Ammon's horn (tissue), 1 donor: ENCODE results near the gene RBX1.
"Not testable (repeated sequence)": the region's sequence is repeated elsewhere in the genome, so short reads cannot be mapped to it uniquely, and the experiment has no call there.

Source experiments
- DNase-seq: peaks from one replicate; pipeline ENCODE4 v3.0.0-alpha.2; 2016; ENCODE audit warnings: low spot score

Gene RBX1

DNA sequence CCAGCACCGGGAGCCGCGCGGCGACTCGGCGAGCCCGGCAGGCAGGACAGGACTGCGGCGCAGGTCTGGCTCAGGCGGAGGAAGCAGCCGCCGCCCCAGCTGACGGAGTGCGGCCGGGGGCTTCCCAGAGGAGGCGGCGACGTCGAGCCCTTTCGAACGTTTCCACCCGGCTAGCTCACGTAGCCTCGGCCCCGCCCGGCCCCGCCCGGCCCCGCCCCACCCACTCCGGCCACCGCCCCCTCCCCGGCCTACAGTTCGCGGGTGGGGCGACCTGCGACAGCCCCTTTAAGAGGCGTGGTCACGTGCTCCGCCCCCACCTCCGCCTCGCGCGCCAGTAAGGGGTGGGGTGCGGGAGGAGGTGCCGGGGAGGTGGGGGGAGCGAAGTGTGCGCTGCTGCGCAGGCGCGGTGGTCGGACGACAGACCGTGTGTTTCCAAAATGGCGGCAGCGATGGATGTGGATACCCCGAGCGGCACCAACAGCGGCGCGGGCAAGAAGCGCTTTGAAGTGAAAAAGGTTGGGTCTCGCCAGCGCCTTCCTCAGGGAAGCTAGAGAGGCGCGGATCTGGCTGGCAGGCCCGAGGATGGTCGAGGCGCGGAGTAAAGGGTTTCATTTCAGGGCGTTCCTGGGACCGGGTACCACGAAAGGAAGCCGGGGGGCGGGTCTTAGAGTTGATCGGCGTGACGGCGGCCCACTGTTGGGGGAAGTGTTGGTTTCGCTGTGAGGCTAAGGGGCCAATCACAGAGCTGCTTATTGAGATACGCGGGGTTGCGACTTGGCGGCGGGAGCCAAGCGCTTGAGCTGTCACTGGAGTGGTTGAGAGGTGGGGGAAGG lies at the start of gene RBX1:
RBX1 (plus strand) TSS at position 417 of the 833 bp plus-strand sequence; CDS start at position 438, 21 bp downstream.
- DNase-seq, result peak; percentile 99

DNA sequence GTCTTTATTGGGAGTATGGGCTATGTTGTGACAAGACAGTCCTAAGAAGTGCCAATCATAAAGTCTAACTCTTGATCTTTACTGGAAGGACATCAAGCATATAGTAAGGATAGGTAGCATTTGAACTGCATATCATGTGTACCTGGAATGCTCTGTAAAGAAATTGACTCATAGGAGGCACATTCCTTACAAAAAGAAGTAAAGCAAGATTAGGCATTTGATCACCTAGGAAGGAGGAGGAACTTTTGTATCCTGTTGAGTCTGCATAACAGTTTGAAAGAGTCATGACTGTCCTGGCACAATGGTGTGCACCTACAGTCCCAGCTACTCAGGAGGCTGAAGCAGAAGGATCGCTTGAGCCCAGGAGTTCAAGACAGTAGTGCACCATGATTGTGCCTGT lies 47.1 kb upstream of the RBX1 start:
- DNase-seq, result no peak

DNA sequence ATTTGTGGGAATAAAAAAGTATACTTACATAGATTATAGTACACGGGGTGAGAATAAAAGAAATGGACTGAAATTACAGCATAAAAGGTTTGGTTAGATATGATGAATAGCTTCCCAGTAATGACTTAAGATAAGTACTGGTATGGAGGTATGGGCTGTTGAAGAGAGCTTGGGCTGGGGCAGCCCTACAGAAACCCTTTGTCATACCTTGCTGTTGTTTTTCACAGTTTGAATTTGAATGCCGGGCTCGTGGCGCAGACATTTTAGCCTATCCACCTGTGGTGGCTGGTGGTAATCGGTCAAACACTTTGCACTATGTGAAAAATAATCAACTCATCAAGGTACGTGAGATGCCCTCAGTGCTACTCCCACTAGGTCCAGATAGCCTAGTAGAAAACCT lies 42.3 kb upstream of the RBX1 start:
- DNase-seq, result no peak

DNA sequence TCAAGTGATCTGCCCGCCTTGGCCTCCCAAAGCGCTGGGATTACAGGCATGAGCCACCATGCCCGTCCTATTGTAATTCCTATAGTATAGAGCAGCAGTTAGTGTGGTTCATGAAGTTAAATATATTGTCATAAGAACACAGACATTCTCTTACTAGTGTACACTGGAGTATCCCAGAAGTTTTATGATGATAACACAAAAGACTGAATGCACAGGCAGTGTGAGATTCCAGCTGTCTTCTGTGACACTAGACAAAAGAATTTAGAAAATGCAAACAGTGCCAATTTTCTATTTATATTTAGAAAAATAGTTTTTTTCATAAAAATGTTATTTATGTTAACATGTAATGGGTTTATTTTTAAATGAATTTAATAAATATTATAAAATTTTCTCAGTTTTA lies 39.4 kb upstream of the RBX1 start:
- no peak for DNase-seq

DNA sequence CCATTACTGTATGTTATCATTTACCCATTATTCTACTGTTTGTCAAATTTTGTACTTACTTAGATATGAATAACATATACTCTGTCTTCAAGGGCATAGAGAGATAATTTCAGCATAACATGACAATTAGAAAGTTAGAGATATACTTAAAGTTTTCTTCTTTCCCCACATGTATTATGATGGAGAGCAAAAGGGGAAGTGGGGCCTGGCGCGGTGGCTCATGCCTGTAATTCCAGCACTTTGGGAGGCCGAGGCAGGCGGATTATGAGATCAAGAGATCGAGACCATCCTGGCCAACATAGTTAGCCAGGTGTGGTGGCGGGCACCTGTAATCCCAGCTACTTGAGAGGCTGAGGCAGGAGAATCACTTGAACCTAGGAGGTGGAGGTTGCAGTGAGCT lies 38.2 kb upstream of the RBX1 start:
- DNase-seq, result not testable (repeated sequence)

DNA sequence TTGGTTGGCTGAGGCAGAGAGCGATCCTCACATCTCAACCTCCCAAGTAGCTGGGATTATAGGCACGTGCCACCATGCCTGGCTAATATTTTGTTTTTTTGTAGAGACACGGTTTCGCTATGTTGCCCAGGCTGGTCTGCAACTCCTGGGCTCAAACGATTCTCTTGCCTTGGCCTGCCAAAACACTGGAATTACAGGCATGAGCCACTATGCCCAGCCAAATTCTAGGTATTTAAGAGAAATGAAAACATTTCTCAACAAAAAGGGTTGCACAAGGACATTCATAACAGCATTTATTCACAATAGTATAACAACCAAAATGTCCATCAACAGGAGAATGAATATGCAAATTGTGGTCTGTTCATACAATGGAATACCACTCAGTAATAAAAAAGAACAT lies 31.7 kb upstream of the RBX1 start:
- DNase-seq, result no peak

DNA sequence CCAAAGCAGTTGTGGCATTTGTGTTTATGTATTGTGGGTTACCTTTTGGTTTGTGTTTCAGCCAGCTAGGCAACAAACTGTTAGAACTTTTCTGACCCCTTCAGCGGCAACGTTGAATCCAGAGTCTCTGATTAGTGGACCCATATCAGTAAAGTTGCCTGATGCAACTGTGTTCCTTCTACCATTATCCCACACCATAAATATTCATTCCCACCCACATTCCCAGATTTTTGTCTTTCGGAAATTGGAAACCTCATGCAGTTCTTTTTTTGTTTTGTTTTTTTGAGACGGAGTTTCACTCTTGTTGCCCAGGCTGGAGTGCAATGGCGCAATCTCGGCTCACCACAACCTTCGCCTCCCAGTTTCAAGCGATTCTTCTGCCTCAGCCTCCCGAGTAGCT lies 30.7 kb upstream of the RBX1 start:
- DNase-seq, result no peak

DNA sequence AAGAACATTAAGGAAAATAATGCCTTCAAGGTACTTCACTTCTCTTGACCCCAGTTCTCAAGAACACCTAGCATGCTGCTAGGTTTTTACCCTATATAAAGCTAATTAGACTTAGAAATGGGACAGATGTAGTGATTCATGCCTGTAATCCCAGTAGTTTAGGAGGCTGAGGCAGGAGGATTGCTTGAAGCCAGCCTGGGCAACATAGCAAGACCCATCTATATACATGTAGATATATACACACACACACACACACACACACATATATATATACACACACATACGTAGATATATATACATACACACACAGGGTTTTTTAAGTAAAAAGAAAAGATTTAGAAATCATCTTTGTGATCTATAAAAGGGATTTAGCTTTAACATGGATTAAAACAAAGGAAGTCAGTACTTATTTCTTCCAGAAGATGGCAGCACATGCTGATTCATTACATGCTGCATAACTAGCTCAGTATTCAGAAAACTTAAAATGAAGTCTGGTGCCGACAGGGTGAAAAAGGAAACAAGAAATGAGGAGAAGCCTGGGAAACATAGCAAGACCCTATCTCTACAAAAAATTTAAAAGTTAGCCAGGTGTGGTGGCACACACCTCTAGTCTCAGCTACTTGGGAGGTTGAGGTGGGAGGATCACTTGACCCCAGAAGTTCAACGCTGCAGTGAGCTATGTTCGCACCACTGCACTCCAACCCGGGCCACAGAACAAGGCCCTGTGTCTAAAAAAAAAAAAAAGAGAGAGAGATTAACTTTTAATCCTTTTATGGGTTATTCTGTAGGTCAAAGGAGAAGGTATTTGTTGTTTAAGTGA lies 28.5 kb upstream of the RBX1 start:
- DNase-seq, result peak; percentile 76

DNA sequence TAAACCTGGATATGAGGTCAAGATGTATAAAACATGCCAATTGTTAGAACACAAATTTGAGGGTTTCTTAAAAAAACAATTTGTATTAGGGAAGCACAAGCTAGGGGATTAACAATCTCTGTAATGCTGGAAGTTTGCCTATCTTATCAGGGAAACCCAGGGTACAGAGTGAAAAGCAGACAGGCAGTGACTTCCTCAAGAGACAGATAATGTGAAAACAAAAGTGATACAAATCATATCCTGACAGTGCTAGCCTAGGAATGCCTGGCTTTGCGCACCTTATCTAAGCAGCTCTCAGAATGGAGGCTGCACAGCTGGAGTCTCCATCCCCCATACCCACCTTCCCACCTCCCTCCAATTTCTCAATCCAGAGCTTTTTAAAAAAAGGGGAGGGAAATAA lies 22.5 kb upstream of the RBX1 start:
- no peak for DNase-seq

DNA sequence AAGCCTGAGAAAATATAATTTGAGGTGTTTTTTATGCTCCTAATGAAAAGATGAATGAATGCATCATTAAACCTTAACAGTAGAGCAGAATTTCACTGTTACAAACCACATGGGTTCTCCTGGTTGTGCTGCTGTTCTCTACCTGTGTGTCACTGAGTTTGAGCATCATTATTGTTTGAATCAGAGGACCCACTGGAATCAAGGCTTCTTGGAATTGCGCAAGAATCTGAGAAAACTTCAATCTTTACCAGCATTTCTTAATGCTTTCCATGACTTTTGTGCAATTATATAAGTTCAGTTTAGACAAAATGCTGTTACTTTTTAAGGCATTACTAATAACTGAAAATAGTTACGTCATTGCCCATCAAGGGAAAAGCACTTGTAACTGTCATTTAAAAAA lies 18.8 kb upstream of the RBX1 start:
- no peak for DNase-seq

DNA sequence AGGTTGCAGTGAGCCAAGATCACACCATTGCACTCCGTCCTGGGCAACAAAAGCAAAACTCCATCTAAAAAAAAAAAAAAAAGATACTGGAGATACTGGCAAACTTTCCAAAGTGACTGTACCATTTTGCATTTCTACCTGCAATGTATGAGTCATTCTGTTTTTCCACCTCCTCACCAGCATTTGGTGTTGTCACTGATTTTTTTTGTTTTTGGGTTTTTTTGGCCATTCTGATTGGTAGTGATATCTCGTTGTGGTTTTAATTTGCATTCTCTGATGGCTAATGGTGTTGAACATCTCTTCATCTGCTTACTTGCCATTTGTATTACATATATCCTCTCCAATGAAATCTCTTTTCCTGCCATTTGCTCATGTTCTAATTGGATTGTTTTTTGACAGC lies 12.0 kb upstream of the RBX1 start:
- DNase-seq, result no peak

DNA sequence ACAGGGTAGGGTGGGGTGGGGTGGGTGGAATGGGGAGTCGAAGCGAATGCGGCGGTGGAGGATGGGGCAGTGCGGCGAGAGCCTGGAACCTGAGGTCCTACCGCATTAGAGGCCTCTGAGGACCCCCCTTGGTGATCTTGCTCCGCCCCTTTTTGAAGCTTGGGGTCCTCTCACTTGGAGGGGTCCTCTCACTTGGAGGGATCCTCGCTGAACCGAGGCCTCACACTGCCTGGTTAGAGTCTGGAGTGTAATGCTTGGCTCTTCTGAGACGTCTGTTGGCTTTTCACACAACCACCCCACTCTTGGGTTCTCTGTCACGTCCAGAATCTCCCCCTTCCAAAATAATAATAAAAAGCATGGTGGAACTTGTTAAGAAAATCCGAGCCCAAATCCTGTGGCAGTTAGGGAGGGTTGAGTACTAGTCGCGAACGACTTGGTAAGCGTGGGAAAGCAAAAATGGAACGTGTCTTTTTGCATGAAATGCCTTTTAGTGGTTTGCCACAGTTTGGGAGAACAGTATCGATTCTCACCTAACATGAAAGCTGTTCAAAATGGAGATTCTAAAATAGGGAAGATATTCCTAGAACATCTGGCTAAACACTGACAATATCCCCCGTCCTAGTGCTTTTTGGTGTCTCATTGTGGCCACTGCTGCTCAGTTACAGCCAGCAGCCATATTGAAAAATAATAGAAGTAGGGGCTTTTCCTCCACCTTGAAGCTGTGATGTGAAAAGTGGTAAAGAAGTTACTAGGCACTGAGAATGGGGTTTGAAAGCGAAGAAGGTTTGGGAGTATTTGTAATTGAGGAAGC lies 822 bp downstream of the RBX1 start:
- DNase-seq, result peak; percentile 10

DNA sequence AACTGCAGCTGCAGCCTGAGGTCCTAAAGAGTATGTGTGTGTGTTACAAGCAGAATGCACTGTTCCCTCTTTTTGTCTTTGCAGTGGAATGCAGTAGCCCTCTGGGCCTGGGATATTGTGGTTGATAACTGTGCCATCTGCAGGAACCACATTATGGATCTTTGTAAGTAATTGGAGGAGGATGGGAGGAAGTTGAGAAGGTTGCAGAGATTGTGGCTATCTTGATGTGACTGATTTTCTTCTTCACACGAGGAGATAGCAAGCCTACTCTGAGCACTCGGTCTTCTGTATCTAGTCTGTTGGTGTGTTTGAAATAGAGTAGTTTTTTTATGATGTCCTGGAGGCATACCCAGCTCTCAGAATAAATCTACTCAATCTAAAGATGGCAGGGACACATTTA lies 2.3 kb downstream of the RBX1 start:
- no peak for DNase-seq

DNA sequence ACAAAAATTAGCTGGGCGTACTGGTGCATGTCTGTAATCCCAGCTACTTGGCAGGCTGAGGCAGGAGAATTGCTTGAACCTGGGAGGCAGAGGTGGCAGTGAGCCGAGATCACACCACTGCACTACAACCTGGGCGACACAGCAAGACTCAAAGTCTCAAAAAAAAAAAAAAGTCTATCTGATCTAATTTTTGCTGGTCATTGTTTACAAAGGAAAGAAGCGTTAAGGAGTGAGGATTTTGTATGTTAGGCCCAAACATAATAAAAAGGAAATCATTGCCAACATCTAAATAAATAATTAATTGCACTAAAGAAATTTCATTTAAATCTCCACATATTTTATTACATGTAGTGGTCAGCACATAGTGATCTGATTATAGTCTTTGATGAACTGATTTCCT lies 2.9 kb downstream of the RBX1 start:
- DNase-seq, result no peak

DNA sequence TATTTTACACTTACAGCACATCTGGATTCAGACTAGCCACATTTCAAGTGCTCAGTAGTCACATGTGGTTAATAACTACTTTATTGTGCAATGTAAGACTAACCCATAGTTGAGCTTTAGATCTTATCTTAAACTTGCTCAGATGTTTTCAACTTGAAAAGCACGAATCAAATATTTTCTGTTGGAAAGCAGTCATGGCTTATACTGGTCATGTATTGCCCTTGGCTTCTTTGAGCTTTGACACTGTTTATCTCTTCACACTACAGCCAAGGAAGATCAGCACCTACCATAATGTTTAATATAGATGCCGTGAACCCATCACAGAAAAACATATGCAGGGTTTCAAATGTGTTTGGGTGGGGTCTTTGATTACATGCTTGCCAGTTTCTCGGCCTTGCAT lies 4.4 kb downstream of the RBX1 start:
- no peak for DNase-seq

DNA sequence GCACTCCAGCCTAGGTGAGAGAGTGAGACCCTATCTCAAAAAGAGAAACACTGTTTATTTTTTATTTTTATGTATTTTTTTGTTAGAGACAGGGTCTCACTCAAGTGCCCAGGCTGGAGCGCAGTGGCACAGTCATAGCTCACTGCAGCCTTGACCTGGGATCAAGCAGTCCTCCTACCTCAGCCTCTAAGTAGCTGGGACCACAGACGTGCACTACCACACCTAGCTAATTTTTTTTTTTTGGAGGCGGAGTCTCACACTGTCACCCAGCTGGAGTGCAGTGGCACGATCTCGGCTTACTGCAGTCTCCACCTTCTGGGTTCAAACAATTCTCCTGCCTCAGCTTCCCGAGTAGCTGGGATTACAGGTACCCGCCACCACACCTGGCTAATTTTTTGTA lies 6.4 kb downstream of the RBX1 start:
- no peak for DNase-seq

DNA sequence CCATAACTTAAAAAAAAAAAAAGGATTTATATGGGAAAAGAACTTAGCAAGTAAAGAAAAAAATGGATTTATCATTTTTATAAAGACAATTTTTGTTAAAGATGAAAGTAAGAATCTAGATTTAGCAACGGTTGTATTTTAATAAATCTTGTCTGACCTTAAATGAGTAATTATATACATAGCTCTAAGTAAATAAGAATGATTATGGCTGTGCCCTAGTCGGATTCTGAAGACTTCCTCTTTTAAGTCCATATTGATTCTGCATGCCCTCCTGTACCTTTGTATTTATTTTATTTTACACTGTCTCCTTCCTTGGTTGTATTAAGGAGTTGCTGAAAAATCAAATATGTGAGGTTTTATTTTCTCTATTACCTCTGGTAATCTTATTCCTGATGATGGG lies 7.1 kb downstream of the RBX1 start:
- DNase-seq, result no peak

DNA sequence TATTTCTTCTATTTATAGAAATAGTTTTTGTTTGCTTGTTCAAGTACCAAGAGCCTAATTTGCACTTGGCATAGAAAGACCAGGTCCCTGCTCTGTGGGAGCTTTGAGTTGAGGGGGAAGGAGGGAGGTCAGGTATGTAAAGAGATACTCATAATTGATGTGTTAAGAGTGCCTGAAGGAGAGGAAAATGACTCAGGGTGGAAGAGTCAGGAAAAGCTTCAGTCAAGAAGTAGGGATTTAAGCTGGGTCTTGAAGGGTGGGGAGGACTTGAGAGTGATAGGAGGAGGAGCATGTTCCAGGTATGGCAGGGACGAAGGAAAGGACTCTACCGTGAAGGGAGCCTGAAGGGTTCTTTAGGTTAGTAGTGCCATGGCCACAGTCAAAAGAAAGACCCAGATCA lies 9.0 kb downstream of the RBX1 start:
- no peak for DNase-seq

DNA sequence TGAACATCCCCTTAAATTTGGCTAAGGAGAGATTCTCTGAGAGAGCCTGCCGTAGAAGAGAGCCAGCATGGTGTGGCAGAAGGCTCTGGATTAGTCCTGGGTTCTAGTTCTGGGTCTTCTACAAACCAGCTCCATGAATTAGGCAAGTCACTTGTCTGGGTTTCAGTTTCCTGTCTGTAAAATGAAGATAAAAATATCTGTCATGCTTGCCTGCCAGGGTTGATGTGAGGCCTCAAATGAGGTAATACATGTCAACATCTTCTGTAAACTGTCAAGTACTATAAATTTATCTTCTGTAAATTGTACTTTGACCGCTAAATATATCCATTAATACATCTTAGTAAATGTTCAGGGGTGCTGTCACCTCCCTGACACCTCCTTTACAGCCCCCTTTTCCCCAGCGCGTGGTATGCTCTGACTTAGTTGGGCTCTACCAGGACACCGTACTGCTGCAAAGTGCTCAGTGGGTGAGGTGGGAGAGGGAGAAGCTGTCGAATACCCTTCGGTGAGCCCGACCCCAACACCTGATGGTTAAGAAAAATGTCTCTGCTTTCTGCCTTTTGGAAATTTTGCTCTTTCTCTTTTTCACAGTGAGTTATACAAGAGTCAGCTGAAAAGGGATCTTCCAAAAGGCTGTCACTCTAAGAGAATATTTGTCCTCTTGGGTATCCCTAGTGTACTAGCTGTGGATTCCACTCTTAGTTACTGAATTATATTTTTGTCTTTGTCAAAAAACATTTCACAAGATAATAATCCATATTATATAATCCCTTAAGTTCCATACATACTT lies 15.0 kb downstream of the RBX1 start:
- DNase-seq, result no peak

DNA sequence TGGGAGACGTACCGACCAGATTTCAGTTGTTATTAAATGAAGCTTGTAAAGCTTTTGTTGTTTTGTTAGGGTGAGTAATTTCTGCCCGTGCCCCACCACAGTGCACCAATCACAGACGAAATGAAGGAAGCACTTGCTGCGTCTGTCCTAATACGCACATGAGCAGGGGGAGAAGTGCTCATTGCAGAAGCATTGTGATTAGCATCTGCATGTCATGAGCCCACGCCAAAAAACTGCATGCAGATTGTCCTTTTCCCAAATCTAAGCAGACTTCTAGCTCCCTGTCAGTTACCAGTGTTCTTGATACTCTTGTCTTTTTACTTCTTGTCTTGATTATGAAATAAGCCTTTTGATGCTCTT lies 15.5 kb downstream of the RBX1 start:
- peak; percentile 30 for DNase-seq

DNA sequence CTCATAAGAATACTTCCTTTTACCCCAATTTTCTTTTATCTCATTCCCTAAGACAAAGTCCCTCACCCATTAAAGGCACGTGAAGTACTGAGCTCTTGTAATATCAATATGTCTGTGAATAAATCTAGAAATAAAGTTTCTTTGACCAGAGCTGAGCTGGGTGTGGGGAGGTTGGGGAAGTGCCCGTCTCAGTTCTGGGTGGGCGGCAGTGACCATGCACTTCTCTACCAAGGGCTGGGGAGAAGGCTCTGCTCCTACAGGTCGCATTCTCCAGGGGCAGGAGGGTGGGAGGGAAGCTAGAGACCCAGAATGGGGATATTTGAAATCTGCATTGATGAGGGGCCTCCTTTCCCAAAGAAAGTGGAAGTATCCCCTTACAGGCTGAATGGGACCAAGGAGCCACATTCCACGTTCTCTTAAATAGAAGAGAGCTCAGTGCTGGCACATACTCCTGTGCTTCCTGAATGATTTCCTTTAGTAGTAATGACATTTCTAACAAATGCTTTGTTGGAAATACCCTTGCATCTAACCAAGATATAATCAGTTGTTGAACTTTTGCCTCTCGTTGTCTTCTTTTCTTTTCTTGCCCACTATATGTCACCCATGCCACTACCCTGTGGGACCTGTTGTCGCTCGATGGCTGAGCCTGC lies 16.1 kb downstream of the RBX1 start:
- DNase-seq, result no peak
